HG03354 (cell line): ENCODE data around the gene RNF31.

Experiments used
- ATAC-seq: cut with Tn5 transposase; IDR thresholded peaks from one replicate; pipeline ENCODE4 v1.9.1; 2021; ENCODE audit warnings: mild to moderate bottlenecking; ENCODE audit not compliant: unreplicated experiment, poor library complexity, severe bottlenecking

Gene RNF31

DNA sequence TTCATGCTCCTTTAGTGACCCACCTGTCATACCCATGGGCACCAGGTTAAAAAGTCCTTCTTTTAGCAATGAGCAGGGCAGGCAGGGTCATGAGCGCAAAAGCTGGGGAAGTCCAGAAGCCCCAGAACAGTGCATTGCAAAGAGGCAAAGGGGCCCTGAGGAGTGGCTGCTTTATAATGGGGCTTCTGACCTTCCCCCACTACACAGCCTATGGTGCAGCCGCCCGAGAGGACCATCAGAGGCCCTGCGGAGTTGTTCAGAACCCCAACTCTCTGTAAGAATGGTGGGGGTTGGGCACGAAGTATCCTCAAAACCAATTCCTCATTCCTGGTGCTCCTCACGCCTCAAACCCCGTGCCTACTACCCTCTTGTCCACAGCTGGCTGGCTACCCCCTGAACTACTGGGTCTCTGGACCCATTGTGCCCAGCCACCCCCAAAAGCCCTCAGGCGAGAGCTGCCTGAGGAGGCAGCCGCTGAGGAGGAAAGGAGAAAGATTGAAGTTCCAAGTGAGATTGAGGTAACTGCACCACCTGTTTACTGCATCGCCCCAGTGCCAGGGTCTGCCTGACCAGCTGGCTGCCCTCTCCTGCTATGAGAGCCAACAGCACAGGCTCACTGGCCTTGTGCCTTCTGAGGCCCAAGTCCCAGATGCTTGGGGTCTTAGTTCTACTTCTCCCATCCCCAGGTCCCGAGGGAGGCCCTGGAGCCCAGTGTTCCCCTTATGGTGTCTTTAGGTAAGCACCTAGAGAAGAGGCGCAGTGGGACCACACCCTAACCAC lies 31.3 kb downstream of the RNF31 start:
- no peak for ATAC-seq

DNA sequence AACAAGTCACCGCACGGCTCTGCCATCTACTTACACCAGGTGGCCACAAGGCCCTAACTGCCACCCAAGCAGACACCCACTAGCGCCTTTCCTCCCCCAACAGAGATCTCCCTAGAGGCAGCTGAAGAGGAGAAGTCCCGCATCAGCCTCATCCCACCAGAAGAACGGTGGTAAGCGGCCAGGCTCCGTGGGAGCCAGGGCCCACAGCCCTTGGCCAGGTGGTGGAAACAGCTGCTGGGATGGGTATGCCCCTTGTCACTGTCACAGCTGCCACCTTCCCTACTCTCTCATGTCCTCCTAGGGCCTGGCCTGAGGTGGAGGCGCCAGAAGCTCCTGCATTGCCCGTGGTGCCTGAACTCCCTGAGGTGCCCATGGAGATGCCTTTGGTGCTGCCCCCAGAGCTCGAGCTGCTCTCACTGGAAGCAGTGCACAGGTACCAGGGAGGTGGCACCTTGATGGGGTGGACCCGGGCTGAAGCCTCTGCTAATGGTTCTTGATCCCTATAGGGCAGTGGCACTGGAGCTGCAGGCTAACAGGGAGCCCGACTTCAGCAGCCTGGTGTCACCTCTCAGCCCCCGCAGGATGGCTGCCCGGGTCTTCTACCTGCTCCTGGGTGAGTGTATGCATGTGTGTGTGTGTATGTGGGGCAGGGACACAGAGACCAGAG lies 32.1 kb downstream of the RNF31 start:
- ATAC-seq = no peak

DNA sequence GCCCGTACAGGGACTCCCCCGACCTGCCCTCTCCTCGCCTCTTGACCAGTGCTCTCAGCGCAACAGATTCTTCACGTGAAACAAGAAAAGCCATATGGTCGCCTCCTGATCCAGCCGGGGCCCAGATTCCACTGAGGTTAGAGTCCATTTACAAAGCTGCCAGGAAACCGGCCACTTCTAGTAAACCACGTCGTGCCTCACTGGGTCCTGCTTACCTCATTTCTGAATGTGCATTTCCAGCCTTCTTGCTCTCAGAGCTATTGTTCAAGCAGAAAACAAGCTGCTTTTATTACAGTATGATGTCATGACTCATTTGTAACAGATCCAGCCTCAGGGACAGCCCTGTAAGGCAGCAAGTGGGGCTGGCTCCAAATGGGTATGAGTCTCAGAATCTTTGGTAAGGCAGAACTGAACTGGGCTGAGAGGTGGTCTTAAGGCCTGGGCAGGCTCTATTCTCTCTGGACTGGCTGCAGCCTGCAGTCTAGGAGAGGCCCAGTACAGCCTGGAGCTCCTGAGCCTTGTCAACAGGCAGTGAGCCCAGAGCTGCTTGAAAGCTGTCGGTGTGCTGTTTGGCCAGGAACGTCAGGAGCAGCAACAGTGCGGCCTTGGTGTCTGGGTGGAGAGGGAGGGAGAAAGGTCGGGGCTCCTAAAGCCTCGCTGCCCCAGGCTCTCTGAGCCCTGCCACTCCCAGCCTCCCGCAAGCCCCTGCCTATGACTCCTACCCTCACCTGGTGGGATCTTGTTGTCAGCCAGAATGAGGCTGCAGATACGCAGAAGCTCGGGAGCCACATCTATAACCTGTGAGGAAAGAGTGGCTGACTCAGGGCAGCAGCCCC lies 32.9 kb downstream of the RNF31 start:
- ATAC-seq = no peak

DNA sequence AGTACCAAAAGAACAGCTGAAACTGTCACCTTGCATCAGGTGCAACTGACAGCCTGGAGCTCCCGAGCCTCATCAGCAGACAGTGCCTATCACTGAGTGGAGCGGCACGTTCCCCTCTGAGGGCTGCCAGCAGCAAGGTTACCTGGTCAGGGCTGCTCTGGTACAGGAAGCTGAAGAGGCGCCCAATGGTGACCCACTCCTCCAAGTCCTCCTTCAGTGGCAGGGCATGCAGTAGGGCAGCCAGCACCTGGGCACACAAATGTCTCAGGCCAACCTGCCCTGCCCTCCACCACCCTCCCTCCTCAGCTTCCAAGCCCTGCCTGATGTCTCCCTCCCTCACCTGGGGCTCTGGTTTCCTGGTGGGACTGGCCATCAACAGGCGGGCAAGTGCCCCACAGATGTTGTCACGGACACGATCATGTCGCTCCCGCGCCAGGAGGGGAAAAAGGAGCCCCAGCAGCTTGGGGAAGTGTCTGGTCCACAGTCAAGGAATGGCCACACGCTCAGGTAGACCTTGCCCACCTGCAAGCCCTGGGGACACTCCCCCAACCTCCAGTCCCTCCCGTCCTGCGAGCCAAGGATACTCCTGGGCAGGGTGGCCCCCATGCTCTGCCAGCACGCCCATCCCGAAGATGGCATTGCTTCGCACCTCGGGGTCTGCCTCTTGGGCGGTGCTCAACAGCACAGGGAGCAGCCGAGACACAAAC lies 34.2 kb downstream of the RNF31 start:
- no peak for ATAC-seq

DNA sequence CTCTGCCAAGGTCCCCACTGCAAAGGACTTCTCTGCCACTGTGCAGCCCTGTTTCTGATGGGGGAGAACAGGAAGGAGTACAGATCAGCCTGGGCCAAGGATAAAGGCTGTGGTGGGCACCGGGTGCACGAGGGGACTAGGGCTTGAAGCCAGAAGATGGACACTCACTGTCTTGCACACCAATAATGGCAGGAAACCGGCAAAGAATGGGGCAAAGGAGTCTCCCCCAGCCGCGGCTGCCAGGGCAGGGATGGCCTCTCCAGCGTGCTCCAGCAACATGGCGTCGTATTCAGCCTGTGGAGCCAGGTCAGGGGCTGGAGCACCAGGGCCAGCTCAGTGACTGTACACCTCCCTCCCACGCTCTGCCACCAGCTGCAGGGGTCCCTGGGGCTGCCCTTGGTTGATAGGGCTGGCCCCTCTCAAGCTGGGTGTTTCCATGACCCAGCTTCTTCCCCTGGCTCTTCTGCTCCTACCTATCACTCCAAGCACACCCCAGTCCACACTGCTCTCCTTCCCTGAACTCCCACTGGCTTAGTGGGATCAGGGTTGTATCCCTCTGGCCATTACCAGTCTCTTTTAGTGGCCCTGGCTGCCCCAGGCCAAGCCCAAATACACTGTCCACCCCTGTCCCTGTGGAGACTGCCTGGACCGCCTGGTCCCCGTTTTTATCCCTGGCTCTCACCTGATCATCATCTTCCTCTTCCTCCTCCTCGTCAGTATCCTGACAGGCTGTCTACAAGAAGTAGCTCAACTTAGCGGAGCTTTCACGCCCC lies 35.0 kb downstream of the RNF31 start:
- ATAC-seq = no peak

DNA sequence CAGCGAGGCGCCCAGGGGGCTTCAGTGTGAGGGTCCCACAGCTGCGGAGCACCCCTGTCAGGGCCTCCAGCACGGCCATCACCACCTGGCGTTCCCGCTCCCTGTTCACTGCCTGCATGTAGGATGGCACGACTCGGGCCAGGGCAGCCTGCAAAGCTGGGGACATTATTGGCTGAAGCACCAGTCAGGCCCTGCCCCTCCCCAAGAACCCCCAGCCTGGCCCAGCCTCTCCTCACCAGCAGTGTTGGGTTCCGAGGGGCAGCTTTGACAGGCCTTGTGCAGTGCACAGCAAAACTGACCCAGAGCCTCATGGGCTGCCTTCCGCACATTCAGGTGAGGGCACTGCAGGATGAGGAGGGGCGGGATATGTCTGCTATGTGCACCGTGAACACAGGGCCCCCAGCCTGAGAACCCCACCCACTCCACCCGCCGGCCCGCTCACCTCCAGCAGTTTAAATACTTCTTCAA lies 35.8 kb downstream of the RNF31 start:
- ATAC-seq = no peak

DNA sequence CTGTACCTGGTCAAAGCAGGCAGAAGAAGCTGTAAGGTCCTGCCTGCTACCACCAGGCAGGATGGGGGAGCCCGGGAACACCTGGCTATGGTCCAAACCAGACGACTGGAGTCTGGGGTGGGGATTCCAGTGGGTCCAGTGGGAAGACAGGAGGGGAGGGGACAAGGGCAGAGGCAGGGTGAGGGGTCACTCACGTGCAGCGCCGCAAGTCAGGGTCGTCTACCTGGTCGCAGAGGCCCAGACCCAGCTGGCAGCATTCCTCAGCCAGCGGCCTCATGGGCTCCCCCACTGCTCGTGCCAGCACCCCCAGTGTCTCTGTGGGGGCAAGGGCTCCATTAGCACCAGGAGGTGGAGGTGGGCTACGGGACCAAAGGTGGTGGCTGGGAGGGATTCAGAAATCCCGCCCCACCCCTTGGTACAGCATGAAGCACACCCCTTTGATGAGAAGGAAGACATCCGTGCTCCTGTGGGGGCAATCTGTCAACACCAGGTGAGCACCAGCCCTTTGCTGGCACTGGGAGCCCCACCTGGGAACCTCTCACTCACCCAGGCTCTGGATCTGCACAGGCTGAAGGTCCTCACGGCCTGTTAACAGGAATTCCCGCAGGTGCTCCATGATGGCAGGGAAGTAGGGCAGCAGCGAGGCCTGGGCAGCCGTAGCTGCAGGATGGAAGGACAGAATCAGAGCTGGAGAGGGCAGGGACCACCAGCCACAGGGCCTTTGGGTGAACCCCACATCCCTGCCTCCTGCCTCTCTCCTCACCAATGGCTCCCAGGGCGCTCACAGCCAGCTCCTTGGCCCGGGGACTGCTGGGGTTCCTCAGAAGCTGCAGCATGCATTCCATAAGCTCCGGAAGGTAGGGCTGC lies 37.0 kb downstream of the RNF31 start:
- no peak for ATAC-seq

DNA sequence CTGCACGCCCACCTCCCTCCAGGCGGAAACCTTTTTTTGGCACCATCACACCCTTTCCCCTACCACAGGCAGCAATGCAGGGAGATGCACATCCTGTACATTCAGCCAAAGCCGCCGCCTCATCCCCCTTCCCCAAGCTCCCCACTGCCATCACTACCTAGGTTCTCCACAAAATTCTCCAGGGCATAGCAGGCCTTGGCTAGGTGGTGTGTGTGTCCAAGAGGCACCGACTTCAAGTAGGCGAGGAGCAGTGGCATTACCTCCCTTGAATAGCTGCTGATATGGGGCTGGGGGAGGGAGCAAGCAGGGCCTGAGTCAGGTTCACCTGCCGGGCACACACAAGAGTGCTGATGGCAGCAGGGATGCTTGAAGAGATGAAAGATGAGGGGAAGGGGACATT lies 37.7 kb downstream of the RNF31 start:
- no peak for ATAC-seq

DNA sequence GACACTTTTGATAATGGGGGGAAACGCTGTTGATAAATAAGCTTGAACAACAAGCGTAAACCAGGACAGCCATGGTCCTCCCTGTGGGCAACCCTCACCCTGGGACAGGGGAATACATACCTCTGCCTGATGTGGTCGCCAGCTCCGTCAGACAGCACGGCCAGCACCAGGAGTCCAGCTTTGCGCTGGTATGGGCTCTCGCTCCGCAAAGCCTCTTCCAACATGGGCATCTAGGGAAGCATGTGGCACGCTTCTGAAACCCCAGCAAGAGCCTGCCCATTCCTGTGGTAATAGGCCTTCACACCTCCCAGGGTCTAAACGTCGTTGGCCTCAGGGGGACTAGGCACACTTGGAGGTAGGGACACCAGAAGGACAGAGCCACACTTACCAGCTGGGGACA lies 38.4 kb downstream of the RNF31 start:
- ATAC-seq = no peak

DNA sequence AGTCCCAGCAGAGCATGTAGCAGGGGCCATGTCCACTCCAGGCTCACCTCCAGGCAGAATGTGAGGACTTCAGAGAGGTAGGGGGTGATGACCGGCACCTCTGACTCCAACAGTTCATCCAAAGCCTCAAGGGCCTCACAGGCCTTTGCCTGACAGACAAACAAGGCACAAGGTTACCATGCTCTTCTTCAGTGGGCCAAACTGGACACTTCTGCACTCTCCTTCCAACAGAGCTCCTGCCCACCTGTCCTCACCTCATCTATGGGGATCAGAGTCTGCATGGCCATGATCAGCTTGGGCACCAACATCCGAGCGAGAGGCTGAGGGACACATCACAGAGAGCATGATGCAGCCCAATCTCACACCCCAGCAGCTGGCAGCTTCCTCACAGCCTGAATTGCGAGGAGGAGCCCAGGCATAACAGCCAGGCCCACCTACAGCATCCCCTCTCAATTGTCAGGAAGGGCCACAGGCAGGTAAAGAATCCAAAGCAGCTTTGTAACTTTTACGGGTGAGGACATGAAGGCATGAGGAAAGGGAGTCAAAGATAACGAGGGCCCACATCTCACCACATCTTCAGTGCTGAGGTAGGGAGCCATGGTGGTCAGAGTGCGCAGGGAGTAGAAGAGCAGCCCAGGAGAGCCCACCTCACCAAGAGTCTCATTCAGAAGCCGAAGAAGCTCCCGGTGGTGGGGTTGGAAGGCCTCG lies 39.7 kb downstream of the RNF31 start:
- ATAC-seq = no peak

DNA sequence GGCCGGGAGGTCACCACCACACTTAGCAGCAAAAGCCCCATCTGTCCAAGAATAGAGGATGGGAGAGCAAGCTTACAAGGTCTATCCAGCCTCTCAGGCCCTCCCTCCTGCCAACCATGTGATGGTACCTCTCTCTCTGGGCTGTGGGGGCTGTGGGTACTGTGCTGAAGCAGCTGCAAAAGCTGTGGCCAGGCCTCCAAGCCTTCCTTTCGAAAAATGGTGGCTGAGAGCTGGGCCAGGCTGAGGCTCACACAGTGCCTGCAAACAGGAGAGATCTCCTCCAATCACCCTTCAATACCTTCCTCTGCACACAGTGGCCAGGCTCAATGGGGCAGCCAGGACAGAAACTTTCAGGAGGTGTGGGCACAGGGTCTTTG lies 40.2 kb downstream of the RNF31 start:
- no peak for ATAC-seq

DNA sequence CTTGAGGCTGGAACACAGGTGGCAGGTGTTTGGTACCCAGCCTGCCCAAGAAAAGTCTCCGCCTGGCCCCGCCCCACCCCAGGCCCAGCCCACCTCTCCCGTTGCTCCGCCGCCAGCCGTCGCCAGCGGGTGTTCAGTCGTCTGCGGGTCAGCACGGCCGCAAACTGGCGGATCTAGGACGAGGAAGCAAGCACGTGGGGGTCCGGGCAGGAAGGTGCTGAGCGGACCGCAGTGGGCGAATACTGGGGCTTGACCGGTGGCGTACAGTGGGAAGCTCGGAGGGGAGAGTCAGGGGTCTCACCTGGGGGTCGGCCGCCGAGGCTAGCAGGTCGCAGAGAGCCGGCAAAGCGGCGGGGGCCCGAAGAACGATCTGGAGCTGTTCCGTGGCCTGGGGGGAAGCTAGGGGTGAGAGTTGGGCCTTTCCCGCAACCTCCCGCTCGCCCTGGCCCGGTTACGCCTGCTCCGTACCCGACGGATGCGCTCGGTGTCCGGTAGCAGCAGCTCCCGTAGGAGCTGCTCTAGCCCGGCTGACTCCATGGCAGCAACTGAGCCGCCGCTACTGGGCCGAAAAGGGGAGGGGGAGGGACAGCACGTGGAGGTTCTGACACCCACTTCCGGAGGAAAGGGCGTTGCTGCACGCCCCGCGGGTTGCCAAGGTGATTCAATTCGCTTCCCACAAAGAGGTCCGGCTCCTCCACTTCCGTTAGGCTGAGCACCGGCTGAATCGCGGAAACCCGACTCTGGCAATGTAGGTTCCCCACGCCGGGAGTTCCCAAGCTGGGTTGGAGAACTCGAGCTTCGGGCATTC lies 41.2 kb downstream of the RNF31 start, which contains the start of gene IPO4:
Gene IPO4, minus strand, starts transcription at position 566 of the 808 bp plus-strand sequence. Its CDS starts 29 bp downstream, at position 537.
- ATAC-seq = peak; percentile 91

DNA sequence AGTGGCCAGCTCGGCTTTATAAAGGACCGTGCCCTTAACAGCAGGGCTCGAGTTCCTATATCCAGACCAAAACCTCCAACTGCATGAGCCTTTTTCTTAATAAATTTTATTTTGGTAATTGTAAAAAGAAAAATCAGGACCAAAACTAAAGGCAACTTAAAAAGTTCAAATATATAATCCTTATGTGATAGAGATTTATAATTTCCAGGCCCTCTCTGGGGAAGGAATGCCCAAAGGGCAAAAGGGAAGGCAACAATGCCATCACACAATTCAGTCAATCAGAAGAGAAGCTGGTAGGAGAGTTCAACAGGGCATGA lies 41.7 kb downstream of the RNF31 start:
- no peak for ATAC-seq

DNA sequence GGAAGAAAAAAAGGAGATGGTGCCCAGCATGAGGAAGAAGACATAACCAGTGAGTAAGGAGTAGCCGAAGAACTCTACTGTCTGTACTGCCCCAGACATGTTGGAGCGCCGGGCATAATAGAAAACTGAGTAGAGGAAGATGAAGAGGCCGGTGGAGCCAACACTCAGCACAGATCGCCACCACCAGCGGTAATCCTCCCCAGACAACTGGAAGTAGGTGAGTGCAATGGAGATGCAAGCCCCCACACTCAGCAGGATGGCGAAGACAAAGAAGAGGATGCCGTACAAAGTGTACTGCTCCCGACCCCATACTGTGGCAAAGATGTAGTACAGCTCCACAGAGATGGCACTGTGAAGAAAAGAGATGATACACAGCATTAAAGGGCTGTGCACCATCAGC lies 42.2 kb downstream of the RNF31 start:
- no peak for ATAC-seq

DNA sequence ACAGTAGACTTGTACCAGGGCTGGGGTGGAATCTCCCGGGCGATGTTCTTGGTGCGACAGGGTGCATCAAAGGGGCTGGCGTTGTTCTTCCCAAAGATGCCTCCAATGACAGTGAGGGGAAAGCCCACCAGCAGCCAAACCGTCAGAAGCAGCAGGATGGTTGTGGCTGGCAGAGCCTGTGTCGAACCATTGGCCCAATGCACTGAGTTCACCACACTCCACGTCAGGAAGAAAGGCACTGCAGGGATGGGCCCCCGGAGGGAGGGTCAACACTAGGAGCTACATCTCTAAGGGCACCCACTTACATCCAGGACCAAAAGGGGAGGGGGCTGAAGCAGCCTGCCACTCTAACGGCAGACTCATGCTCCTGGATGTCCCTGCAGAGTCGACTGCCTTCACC lies 43.1 kb downstream of the RNF31 start:
- no peak for ATAC-seq

DNA sequence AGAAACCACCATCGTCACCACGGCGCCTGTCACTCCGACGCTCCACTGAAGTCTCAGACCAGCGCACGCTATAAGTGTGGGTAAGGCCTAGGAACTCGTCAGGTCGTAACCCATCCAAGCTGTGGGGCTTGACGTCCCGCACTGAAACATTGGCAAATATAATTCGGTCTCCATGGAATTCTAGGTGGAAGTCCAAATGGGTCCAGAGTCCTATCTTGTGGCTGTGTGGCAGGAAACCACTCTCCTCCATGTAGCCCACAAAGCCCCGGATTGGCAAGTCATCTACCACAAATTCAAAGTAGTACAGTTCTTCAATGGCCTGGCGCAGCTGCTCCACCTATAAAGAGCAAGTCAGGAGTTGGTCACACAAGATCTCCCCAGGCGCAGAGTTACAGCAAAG lies 45.6 kb downstream of the RNF31 start:
- no peak for ATAC-seq
